Activated naive CD4-positive, alpha-beta T cell treated with anti-CD3 and anti-CD28 coated beads, Interleukin-2, amount 50 U/mL, for 24 hours (primary cell): ENCODE measurements around the gene THSD4.

Source experiments
- H3K27ac Mint-ChIP-seq: one replicate; pipeline ENCODE4 v1.8.0; 2021; ENCODE audit warnings: mild to moderate bottlenecking, mixed read lengths
- H3K27me3 Mint-ChIP-seq: one replicate; pipeline ENCODE4 v1.8.0; 2021; ENCODE audit warnings: mixed read lengths
- H3K36me3 Mint-ChIP-seq: one replicate; pipeline ENCODE4 v1.8.0; 2021; ENCODE audit warnings: mixed read lengths
- H3K4me1 Mint-ChIP-seq: one replicate; pipeline ENCODE4 v1.8.0; 2021; ENCODE audit warnings: mixed read lengths
- H3K4me3 Mint-ChIP-seq: one replicate; pipeline ENCODE4 v1.8.0; 2021; ENCODE audit warnings: mild to moderate bottlenecking, mixed read lengths
- H3K9me3 Mint-ChIP-seq: one replicate; pipeline ENCODE4 v1.8.0; 2021; ENCODE audit warnings: mixed read lengths

THSD4 gene

DNA sequence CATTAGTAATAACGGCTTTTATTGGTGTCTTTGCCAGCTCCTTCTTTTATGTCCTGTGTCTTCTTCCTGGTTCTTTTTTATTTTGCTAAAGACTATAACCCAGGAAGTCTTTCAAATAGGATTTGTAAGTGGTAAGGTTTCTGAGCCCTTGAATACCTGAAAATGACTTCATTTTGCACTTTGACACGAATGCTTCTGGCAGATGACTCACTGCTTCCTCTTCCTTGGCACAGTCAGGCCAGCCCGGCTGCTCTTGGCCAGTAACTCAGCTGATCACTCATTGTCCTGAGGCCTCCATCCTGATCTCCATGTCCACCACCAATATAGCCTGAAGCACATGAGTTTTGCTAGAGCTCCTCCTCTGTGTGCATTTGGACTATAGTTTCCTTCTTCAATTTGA is 646.4 kb downstream of the THSD4 start:
- peaks cover 21% of the 10 kb centered on the region for H3K9me3 Mint-ChIP-seq
- peaks cover 5% of the 10 kb centered on the region for H3K27me3 Mint-ChIP-seq
- H3K4me1 Mint-ChIP-seq: no peaks in the 10 kb centered on the region
- no peak overlapping the region for H3K4me3 Mint-ChIP-seq
- H3K36me3 Mint-ChIP-seq: peaks cover 2% of the 10 kb centered on the region
- no peak overlapping the region for H3K27ac Mint-ChIP-seq

- Mint-ChIP-seq H3K4me1 (no peaks in the 10 kb centered on the region), H3K27ac (no peak overlapping the region), H3K36me3 (no peaks in the 10 kb centered on the region), H3K27me3 (peaks cover 4% of the 10 kb centered on the region), H3K9me3 (no peaks in the 10 kb centered on the region), H3K4me3 (no peak overlapping the region)
Observed at GRCh38 chr15:71768184-71768583, 652.9 kb downstream of the THSD4 start.

- no peaks in the 10 kb centered on the region for H3K27me3 Mint-ChIP-seq
- H3K4me1 Mint-ChIP-seq: no peaks in the 10 kb centered on the region
- H3K9me3 Mint-ChIP-seq: no peaks in the 10 kb centered on the region
- no peaks in the 10 kb centered on the region for H3K36me3 Mint-ChIP-seq
- H3K4me3 Mint-ChIP-seq: no peak overlapping the region
- H3K27ac Mint-ChIP-seq: no peak overlapping the region
Observed at GRCh38 chr15:71773206-71773859, 658.1 kb downstream of the THSD4 start.

DNA sequence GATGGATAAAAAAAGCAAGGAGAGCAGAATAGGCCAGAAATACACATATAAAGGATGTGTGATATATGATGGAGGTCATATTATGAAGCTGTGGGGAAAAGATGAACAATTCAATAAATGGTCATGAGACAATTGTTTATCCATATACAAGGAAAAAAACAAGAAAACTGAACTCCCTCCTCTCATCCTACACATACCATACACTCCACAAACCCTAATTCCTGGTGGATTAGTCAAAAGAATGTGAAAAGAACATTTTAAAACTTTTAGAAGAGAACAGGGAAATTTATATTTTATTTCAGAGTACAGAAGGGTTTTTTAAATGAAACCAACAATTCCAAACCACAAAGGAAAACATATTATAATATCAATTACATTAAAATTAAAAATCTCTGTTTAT is 660.6 kb downstream of the THSD4 start:
- no peaks in the 10 kb centered on the region for H3K9me3 Mint-ChIP-seq
- H3K4me3 Mint-ChIP-seq: no peak overlapping the region
- H3K27me3 Mint-ChIP-seq: no peaks in the 10 kb centered on the region
- no peak overlapping the region for H3K27ac Mint-ChIP-seq
- H3K36me3 Mint-ChIP-seq: no peaks in the 10 kb centered on the region
- no peaks in the 10 kb centered on the region for H3K4me1 Mint-ChIP-seq

- H3K36me3 Mint-ChIP-seq: no peaks in the 10 kb centered on the region
- H3K27me3 Mint-ChIP-seq: no peaks in the 10 kb centered on the region
- H3K4me1 Mint-ChIP-seq: no peaks in the 10 kb centered on the region
- H3K9me3 Mint-ChIP-seq: no peaks in the 10 kb centered on the region
- H3K27ac Mint-ChIP-seq: no peak overlapping the region
- no peak overlapping the region for H3K4me3 Mint-ChIP-seq
Observed at GRCh38 chr15:71776304-71776703, 661.0 kb downstream of the THSD4 start.

DNA sequence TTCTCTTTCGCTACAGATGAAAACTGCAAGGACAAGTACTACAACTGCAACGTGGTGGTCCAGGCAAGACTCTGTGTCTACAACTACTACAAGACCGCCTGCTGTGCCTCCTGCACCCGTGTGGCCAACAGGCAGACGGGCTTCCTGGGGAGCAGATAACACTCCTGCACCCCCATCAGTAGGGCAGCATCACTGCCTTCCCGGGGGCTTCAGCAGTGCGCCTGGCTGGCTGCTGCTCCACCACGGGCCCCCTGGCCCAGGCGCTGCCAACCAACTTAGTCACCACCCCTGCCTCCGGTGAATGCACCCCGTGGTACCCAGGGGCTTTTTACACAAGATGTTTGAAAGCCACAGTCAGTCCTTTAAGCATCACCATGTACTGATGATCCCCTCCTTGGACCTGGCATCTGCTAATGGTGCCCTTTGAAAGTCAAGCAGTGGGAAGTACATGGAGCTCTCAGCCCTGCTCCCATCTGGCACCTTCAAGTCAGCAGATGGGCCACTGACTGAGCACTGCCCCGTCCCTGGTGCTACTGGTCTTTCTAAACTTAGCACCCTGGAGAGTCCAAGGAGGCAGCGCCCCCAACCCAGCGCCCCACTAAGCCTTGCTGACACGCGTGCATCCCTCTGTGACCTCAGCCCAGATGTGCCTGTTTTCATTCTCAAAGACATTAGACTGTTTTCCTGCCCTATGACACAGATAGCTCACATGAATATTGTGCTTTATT is 662.1 kb downstream of the THSD4 start:
- Mint-ChIP-seq H3K4me1 (no peaks in the 10 kb centered on the region), H3K36me3 (no peaks in the 10 kb centered on the region), H3K9me3 (no peaks in the 10 kb centered on the region), H3K4me3 (no peak overlapping the region), H3K27ac (no peak overlapping the region), H3K27me3 (no peaks in the 10 kb centered on the region)

DNA sequence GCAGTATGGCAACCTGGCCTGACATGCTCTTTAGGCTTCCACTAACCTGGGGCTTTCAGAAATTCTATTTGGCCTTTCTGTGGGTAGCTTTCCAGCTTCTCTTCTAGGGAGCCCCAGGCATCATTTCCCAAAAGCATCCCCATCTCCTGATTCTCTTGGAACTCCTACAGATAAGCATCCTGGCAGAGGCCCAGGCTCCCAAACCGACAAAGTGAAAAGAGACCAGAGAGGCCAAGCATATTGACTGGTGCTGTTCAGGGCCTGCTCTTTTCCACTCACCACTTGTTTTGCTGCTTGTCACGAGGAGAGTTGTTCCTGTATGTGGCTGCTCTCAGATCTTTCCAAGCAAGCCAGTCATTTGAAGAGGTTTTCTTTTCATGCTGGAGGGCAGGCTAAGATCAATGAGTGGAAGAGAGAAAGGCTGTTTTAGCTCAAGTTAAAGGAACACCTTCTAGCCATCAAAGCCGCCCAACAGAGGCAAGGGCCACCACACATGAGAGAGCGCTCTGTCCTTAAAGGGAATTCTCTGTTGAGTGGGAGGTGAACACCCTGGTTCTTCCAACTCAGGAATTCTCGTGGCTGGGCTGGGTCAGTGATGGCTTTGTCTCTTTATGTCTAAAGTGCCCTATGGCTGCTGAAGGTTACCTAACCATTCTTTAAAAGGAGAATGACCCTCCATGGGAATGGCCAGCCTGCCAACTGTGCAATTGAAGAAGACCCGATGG is 664.0 kb downstream of the THSD4 start:
- Mint-ChIP-seq H3K4me3 (no peak overlapping the region), H3K27me3 (peaks cover 3% of the 10 kb centered on the region), H3K36me3 (no peaks in the 10 kb centered on the region), H3K9me3 (no peaks in the 10 kb centered on the region), H3K4me1 (no peaks in the 10 kb centered on the region), H3K27ac (no peak overlapping the region)

- no peak overlapping the region for H3K4me3 Mint-ChIP-seq
- no peaks in the 10 kb centered on the region for H3K9me3 Mint-ChIP-seq
- H3K4me1 Mint-ChIP-seq: no peaks in the 10 kb centered on the region
- no peaks in the 10 kb centered on the region for H3K36me3 Mint-ChIP-seq
- H3K27me3 Mint-ChIP-seq: peaks cover 3% of the 10 kb centered on the region
- no peak overlapping the region for H3K27ac Mint-ChIP-seq
Observed at GRCh38 chr15:71780115-71780976, 665.1 kb downstream of the THSD4 start.

DNA sequence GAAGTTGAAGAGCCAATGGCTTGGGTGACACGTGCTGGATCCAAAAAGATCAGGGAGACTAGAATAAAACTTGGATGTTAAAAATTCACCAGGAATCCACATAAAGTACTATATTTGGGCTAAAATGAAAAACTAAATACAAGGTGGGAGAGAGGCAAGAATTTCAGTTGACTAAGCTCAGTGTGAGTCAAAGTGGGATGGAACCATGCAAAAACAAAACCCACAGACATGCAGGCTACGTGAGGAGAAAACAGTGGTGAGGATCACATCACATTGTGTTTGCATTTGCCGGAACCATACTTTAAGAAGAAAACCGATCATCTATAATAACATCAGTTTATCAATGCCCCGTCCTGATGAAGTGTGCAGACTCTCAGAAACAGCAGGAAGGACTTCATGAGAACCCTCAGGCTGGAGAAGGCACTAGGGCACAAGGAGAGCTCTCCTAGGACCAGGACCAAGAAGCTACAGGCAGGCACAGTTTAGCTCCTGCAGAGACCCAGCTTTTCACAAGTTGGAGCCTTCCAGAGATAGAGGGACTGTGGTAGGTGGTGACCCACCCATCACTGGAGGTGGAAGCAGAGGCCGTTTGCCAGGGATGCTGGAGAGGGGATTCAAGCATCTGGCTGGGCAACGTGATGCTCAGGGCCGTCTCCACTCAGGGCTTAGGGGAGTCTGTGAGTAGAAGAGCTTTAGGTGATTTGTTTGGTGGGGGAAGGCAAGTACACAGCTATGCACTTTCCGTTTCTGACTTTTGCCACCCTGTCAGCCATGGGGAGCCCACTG is 666.1 kb downstream of the THSD4 start:
- Mint-ChIP-seq H3K27ac (no peak overlapping the region), H3K9me3 (no peaks in the 10 kb centered on the region), H3K4me1 (no peaks in the 10 kb centered on the region), H3K4me3 (no peak overlapping the region), H3K27me3 (peaks cover 6% of the 10 kb centered on the region), H3K36me3 (no peaks in the 10 kb centered on the region)

DNA sequence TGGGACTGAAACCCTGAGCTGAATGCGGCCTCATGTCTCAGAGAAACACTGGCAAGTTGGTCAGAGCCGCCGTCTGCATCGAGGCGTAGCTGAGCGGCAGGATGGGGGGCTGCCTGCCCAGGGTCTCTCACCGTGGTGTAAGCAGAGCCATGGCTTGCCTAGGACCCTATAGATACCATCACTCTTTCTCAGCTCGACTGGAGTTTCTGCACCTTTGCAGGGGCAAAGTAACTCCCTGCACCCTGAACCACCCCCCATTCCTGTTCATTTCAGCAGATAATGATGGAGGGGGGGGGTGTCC is 666.6 kb downstream of the THSD4 start:
- no peaks in the 10 kb centered on the region for H3K36me3 Mint-ChIP-seq
- H3K27me3 Mint-ChIP-seq: peaks cover 6% of the 10 kb centered on the region
- no peak overlapping the region for H3K4me3 Mint-ChIP-seq
- no peaks in the 10 kb centered on the region for H3K4me1 Mint-ChIP-seq
- no peaks in the 10 kb centered on the region for H3K9me3 Mint-ChIP-seq
- no peak overlapping the region for H3K27ac Mint-ChIP-seq

GRCh38 chr15:71782422-71783165 is 667.3 kb downstream of the THSD4 start:
- H3K27me3 Mint-ChIP-seq: peaks cover 6% of the 10 kb centered on the region
- no peak overlapping the region for H3K27ac Mint-ChIP-seq
- no peaks in the 10 kb centered on the region for H3K36me3 Mint-ChIP-seq
- H3K4me1 Mint-ChIP-seq: no peaks in the 10 kb centered on the region
- no peaks in the 10 kb centered on the region for H3K9me3 Mint-ChIP-seq
- H3K4me3 Mint-ChIP-seq: no peak overlapping the region

- H3K36me3 Mint-ChIP-seq: no peaks in the 10 kb centered on the region
- no peak overlapping the region for H3K4me3 Mint-ChIP-seq
Observed at GRCh38 chr15:71784719-71785118, 669.4 kb downstream of the THSD4 start.

GRCh38 chr15:71785996-71786395 is 670.7 kb downstream of the THSD4 start:
- H3K36me3 Mint-ChIP-seq: no peaks in the 10 kb centered on the region
- H3K4me1 Mint-ChIP-seq: no peaks in the 10 kb centered on the region
- no peaks in the 10 kb centered on the region for H3K9me3 Mint-ChIP-seq
- H3K27me3 Mint-ChIP-seq: peaks cover 6% of the 10 kb centered on the region
- no peak overlapping the region for H3K4me3 Mint-ChIP-seq
- peak overlapping the region; percentile 57 for H3K27ac Mint-ChIP-seq

More at GRCh38 chr15:71784719-71785118, 669.4 kb downstream of the THSD4 start:
- no peaks in the 10 kb centered on the region for H3K9me3 Mint-ChIP-seq
- H3K27me3 Mint-ChIP-seq: peaks cover 6% of the 10 kb centered on the region
- no peaks in the 10 kb centered on the region for H3K4me1 Mint-ChIP-seq
- no peak overlapping the region for H3K27ac Mint-ChIP-seq

GRCh38 chr15:71786673-71787072 is 671.4 kb downstream of the THSD4 start:
- Mint-ChIP-seq H3K9me3 (no peaks in the 10 kb centered on the region), H3K4me3 (no peak overlapping the region), H3K4me1 (no peaks in the 10 kb centered on the region), H3K36me3 (no peaks in the 10 kb centered on the region), H3K27me3 (peaks cover 6% of the 10 kb centered on the region), H3K27ac (no peak overlapping the region)
